ENCODE data around the gene ARPC1A.

ARPC1A gene

DNA sequence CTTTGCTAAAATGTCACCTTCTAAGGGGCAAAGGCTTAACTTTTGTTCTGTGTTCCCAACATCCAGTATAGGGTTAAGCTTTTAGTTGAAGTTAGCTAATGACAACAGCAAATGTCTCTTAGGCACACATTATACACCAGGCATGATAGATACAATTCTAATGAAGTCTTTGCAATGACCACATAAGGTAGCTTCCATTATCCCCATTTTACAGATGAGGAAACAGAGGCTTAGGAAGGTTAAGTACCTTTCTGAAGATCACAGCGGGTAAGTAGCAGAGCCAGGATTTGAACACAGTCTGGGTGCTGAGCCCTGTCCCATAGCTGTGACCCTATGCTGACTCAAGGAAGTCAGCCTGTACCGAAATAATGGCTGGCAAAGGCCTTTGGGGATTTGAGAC is 84.9 kb downstream of the ARPC1A start:
- no peak for DNase-seq

DNA sequence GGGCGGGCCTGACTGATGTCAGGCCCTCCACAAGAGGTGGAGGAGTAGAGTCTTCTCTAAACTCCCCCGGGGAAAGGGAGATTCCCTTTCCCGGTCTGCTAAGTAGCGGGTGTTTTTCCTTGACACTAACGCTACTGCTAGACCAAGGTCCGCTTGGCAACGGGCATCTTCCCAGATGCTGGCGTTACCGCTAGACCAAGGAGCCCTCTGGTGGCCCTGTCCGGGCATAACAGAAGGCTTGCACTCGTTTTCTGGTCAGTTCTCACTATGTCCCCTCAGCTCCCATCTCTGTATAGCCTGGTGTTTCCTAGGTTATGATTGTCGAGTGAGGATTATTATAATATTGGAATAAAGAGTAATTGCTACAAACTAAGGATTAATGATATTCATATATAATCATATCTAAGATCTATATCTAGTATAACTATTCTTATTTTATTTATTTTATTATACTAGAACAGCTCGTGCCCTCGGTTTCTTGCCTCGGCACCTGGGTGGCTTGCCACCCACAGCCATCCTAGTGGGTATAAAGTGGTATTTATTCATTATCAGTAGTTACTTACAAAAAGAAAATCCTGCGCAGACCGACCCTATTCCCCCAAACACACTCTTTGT is 89.9 kb downstream of the ARPC1A start:
- peak in 1 of 2 experiments; percentile 44 for DNase-seq
